HG02852 (cell line): ENCODE measurements around the gene MPDZ.

Experiments used
- ATAC-seq: cut with Tn5 transposase; IDR thresholded peaks from one replicate; pipeline ENCODE4 v1.9.1; 2021; ENCODE audit warnings: mild to moderate bottlenecking, moderate library complexity; ENCODE audit not compliant: unreplicated experiment

MPDZ gene

GRCh38 chr9:13279284-13280141 lies at the start of gene MPDZ:
MPDZ (minus strand) TSS chr9:13279692; CDS start chr9:13250315, 29,377 bp downstream.
- ATAC-seq: no peak

GRCh38 chr9:13324988-13325387 lies 45.5 kb upstream of the MPDZ start:
- no peak for ATAC-seq

GRCh38 chr9:13322828-13323550 lies 43.5 kb upstream of the MPDZ start:
- no peak for ATAC-seq

GRCh38 chr9:13318027-13318426 lies 38.5 kb upstream of the MPDZ start:
- no peak for ATAC-seq

GRCh38 chr9:13296972-13297371 lies 17.5 kb upstream of the MPDZ start:
- no peak for ATAC-seq

GRCh38 chr9:13295556-13295955 lies 16.1 kb upstream of the MPDZ start:
- no peak for ATAC-seq

GRCh38 chr9:13292782-13293181 lies 13.3 kb upstream of the MPDZ start:
- ATAC-seq: no peak

- no peak for ATAC-seq
These were observed 12.7 kb upstream of the MPDZ start for GRCh38 chr9:13292158-13292557.

GRCh38 chr9:13291718-13292117 lies 12.2 kb upstream of the MPDZ start:
- no peak for ATAC-seq

GRCh38 chr9:13284011-13284410 lies 4.5 kb upstream of the MPDZ start:
- no peak for ATAC-seq

- ATAC-seq: no peak
These were observed 3.5 kb upstream of the MPDZ start for GRCh38 chr9:13282998-13283397.

- ATAC-seq: no peak
These were observed 2.0 kb upstream of the MPDZ start for GRCh38 chr9:13281356-13282016.

- ATAC-seq: no peak
These were observed 885 bp downstream of the MPDZ start for GRCh38 chr9:13278368-13279246.

- no peak for ATAC-seq
These were observed 1.5 kb downstream of the MPDZ start for GRCh38 chr9:13278023-13278367.

- ATAC-seq: no peak
These were observed 4.4 kb downstream of the MPDZ start for GRCh38 chr9:13274886-13275641.

GRCh38 chr9:13270734-13271133 lies 8.8 kb downstream of the MPDZ start:
- ATAC-seq: no peak

- ATAC-seq: no peak
These were observed 9.7 kb downstream of the MPDZ start for GRCh38 chr9:13269589-13270452.

- no peak for ATAC-seq
These were observed 11.0 kb downstream of the MPDZ start for GRCh38 chr9:13268469-13268868.

GRCh38 chr9:13267743-13268142 lies 11.7 kb downstream of the MPDZ start:
- no peak for ATAC-seq
